Kidney epithelial cell (primary cell): Measurements from ENCODE around the gene F2RL3. TPM values are rescaled to one million over a fixed set of nuclear protein-coding genes. Genes with fewer than 3 reads are reported as not detected.

Experiments used
- DNase-seq: peaks from one replicate; pipeline ENCODE4 v3.0.0-alpha.2; 2010; ENCODE audit warnings: low read depth
- H3K27me3 ChIP-seq: 2 replicates; pipeline ENCODE4 v1.6.0; 2011; ENCODE audit warnings: low read length; ENCODE audit not compliant: control insufficient read depth, insufficient read depth
- H3K36me3 ChIP-seq: 2 replicates; pipeline ENCODE4 v1.5.1; 2011; ENCODE audit warnings: low read length; ENCODE audit not compliant: control insufficient read depth, insufficient read depth
- H3K4me3 ChIP-seq: 2 replicates; pipeline ENCODE4 v1.5.1; 2011; ENCODE audit warnings: low read depth, mild to moderate bottlenecking, control low read depth, low read length
- CTCF ChIP-seq: IDR thresholded peaks from 2 replicates; pipeline ENCODE4 v1.5.1; 2011; ENCODE audit warnings: mild to moderate bottlenecking, moderate library complexity, low read length, control low read depth, inconsistent platforms; ENCODE audit not compliant: insufficient read depth, poor library complexity, severe bottlenecking
- total RNA-seq: library from RNA; depleted of rRNA; stranded (reverse); fragments of >200 nt; gene quantifications from 2 replicates; pipeline ENCODE4 v1.2.3, GENCODE V29; 2015

Gene F2RL3
- total RNA-seq, 1 donor from 2014 or later: 0.88 TPM

- H3K4me3 ChIP-seq: no peak overlapping the region
- no peaks in the 10 kb centered on the region for H3K27me3 ChIP-seq
- TF ChIP-seq CTCF: no peak
- no peaks in the 10 kb centered on the region for H3K36me3 ChIP-seq
- no peak for DNase-seq
Measured at GRCh38 chr19:16914421-16914820, 25.6 kb downstream of the F2RL3 start.

DNA sequence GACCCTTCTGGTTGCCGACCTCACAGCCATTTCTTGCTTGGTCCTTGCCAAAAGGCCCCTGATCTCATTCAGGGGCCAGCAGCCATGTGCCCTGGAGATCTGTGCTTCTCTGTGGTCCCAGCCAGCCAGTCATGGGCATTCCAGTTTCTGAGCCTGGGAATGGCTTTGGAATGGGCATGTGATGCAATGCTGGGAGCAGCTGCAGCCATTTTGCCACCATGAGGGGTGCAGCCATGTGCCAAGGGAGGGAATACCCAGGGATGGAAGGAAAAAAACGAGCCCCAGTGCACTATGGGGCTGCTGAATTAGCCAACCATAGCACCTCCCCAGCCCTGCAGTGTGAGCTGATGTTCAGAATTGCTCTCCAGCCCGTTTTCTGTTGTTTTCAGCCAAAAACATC is 26.3 kb downstream of the F2RL3 start:
- Histone ChIP-seq H3K27me3 (no peaks in the 10 kb centered on the region), H3K36me3 (no peaks in the 10 kb centered on the region), H3K4me3 (no peak overlapping the region)
- DNase-seq: no peak
- TF ChIP-seq CTCF: no peak

GRCh38 chr19:16915734-16916133 is 26.9 kb downstream of the F2RL3 start:
- no peaks in the 10 kb centered on the region for H3K36me3 ChIP-seq
- TF ChIP-seq CTCF: no peak
- H3K27me3 ChIP-seq: no peaks in the 10 kb centered on the region
- no peak overlapping the region for H3K4me3 ChIP-seq
- DNase-seq: no peak

DNA sequence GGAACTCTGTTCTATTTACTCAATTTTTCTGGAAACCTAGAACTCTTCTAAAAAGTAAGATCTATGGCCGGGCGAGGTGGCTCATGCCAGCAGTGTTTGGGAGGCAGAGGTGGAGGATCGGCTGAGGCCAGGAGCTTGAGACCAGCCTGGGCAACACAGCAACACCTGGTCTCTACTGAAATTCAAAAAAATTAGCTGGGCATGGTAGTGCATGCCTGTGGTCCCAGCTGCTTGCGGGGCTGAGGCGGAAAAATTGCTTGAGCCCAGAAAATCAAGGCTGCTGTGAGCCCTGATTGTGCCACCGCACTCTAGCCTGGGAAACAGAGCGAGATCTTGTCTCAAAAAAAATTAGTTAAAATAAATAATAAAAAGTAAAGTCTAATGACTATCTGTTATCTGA is 28.6 kb downstream of the F2RL3 start:
- TF ChIP-seq CTCF: no peak

GRCh38 chr19:16919496-16919895 is 30.7 kb downstream of the F2RL3 start:
- Histone ChIP-seq H3K27me3 (no peaks in the 10 kb centered on the region), H3K36me3 (no peaks in the 10 kb centered on the region), H3K4me3 (no peak overlapping the region)
- TF ChIP-seq CTCF: no peak
- DNase-seq: no peak

More for the DNA sequence above, 28.6 kb downstream of the F2RL3 start:
- DNase-seq: no peak
- no peaks in the 10 kb centered on the region for H3K27me3 ChIP-seq
- H3K4me3 ChIP-seq: no peak overlapping the region
- H3K36me3 ChIP-seq: no peaks in the 10 kb centered on the region

DNA sequence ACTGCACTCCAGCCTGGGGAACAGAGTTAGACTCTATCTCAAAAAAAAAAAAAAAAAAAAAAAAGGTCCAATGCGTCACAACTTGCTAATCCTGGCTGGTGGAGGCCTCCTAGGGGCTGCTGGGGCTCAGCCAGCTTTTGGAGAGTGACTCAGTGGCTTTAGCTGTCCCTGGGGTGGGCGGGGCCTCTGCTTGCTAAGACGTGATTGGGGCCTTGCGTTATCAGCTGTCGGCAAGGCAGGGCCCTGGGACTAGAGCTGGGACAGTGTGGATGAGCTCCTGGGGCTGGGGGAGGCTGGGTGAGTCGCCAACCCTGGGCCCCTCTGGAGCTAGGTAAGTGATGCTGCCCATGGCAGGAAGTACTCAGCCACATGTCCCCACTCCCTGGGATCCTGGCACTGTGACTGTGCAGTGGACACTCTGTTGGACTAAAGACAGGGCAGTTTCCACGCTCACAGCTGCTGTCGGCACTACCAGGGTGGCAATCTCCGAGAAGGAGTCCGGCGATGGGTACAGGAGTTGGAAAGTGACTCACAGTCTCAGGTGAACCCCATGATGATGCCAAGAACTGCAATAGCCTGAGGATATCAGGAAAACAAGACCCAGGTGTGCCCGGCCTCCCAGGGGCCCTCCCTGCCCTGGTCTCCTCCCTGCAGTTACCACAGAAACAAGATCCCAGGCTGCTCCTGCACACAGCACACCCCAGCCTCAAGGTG is 32.2 kb downstream of the F2RL3 start:
- H3K4me3 ChIP-seq: no peak overlapping the region
- H3K27me3 ChIP-seq: no peaks in the 10 kb centered on the region
- no peak for DNase-seq
- TF ChIP-seq CTCF: no peak
- no peaks in the 10 kb centered on the region for H3K36me3 ChIP-seq
